Measurements from ENCODE around the gene C9orf43.
A peak's percentile ranks its signal among the peaks of the same experiment; 100 is the strongest.

The C9orf43 gene

DNA sequence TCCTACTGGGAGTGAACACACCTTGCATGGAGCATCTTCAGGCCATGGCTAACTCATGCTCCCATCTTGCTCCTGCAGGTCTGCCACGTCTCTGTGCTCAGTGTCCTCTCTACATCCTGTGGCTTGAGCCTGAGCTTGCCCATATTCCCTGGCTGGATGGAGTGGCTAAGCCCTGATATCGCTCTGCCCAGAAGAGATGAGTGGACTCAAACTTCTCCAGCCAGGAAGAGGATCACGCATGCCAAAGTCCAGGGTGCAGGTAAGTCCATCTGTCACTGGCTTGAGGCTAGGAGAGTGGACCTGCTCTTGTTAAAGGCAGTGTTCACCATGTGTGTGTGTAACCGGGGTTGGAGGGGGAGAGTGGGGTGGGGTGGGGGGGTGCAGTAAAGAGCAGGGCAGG lies 51.4 kb downstream of the C9orf43 start:
- ATAC-seq (no peak), DNase-seq (no peak)
- no peaks in the 10 kb centered on the region for H3K27me3 Mint-ChIP-seq
- peaks cover 1% of the 10 kb centered on the region for H3K9me3 Mint-ChIP-seq
- H3K4me1 Mint-ChIP-seq = no peaks in the 10 kb centered on the region
- H3K36me3 Mint-ChIP-seq (ENCODE audit: low read depth) = no peaks in the 10 kb centered on the region
- no peak overlapping the region for H3K4me3 Mint-ChIP-seq
- H3K27ac Mint-ChIP-seq = no peak overlapping the region

DNA sequence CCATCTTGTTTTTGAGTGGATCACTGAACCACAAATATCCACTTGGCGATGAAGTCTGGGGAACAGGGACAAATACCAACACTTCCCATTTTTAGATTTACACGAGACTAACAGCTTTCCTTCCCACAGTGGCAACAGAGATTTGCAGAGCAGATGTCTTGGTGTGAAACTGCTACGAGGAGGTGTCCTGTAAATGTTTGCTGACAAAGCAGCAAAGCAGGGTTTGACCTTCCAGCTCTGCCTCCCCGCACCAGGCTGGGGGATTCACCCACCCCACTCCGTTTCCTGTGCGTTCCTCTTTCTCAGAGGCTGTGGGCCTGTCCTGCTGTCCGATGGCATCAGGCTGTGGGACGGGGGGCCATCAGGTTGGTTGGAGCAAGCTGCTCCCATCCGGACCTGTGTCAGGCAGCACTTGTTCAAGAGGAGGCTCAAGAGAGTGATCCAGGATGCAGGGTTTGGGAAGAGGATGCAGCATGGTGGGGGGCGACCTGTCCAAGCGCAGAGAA lies 52.3 kb downstream of the C9orf43 start:
- H3K4me1 Mint-ChIP-seq = no peaks in the 10 kb centered on the region
- no peak for ATAC-seq
- H3K4me3 Mint-ChIP-seq = no peak overlapping the region
- H3K36me3 Mint-ChIP-seq (ENCODE audit: low read depth) = no peaks in the 10 kb centered on the region
- peaks cover 7% of the 10 kb centered on the region for H3K9me3 Mint-ChIP-seq
- no peaks in the 10 kb centered on the region for H3K27me3 Mint-ChIP-seq
- H3K27ac Mint-ChIP-seq = no peak overlapping the region
- DNase-seq = no peak

DNA sequence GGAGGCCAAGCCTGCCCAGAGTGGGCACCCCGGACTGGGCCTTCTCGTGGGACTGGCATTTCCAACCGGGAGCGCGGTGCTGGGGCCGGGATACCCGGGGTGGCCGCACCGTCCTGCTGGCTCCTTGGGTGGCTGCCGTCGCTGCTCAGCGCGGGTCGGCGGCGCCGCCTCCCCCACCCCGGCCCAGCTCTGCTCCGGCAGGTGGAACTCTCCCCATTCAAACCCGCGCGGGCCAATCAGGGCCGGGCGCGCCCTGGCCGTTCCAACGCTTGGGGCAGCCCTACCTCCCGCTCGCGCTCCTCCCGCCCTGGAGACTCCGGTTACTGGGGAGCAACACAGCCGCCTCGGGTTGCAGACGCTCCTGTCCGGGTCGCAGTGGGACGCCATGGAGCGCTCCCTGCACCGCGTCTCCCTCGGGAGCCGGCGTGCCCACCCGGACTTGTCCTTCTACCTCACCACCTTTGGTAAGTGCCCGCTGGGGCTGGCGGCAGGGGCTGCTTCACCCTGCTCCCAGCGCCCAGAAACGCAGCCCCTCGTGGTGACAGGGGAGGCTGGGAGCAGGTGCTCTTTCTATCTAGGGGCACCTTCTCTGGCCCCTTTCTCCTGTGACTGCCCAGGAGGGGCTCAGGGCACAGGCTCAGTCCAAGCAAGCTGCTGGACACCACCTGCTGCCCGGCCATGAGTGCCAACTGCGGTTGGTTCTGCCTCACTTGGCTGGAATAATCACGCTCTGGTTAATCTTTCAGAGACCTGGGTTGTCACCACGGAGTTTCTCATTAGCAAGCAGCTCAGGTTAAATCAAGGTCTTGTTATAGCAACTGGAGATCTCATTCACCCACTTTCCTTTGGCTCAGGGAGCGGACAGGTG lies 53.1 kb downstream of the C9orf43 start, which contains the start of gene RGS3:
Gene RGS3 (plus strand): TSS at position 310 of the 868 bp plus-strand sequence. CDS start 76 bp downstream, at position 386.
- no peaks in the 10 kb centered on the region for H3K27me3 Mint-ChIP-seq
- no peaks in the 10 kb centered on the region for H3K36me3 Mint-ChIP-seq (ENCODE audit: low read depth)
- no peaks in the 10 kb centered on the region for H3K4me1 Mint-ChIP-seq
- H3K4me3 Mint-ChIP-seq = no peak within 1 kb of the TSS
- ATAC-seq = peak; percentile 20
- H3K27ac Mint-ChIP-seq = no peak within 1 kb of the TSS
- H3K9me3 Mint-ChIP-seq = peaks cover 7% of the 10 kb centered on the region
- DNase-seq = no peak

DNA sequence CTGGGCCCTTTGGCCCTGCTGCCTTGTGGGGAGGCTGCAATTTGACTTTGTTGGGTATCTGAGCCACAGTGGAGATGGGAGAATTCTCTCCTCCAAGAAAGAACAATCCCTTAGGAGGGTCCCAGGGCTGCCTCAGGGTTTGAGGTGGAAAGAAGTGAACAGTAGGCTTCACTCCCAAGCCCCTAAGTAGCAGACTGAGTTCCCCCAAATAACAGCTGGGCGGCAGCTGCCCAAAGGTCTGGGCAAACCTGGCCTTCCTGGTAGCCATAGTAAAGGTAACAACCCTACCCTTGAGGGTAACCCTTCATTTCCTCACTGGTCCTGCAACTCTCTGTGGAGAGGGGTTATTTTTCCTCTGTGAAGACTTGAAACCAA lies 53.7 kb downstream of the C9orf43 start:
- H3K4me1 Mint-ChIP-seq = no peaks in the 10 kb centered on the region
- peaks cover 7% of the 10 kb centered on the region for H3K9me3 Mint-ChIP-seq
- no peak overlapping the region for H3K27ac Mint-ChIP-seq
- H3K36me3 Mint-ChIP-seq (ENCODE audit: low read depth) = no peaks in the 10 kb centered on the region
- ATAC-seq (no peak), DNase-seq (no peak)
- H3K4me3 Mint-ChIP-seq = no peak overlapping the region
- H3K27me3 Mint-ChIP-seq = no peaks in the 10 kb centered on the region

DNA sequence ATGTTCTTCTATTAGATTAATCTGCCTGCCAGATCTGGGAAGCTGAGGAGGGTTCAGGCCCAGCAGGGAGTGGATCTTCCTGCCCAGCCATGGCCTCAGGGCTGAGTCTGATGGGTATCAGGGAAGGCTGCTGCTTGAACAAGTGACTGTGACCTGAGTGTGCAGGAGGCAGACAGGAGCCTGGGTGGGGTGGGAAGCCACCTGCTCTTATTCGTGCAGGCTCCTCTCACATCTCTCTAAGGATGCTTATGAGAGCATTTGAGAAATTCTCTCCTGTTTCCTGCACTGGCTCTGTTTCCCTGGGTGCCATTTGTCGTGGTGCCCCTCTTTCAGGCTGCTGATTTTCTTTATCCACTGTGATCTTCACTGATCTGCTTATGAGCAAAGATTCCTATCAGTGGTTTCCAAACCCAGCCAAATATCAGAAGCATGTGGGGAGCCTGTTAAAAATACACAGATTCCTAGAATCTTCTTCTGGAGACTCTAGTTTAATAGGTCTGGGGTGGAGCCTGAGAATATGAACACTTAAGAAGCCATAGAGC lies 55.1 kb downstream of the C9orf43 start:
- Mint-ChIP-seq H3K9me3 (peaks cover 7% of the 10 kb centered on the region), H3K4me1 (no peaks in the 10 kb centered on the region), H3K27ac (no peak overlapping the region), H3K4me3 (no peak overlapping the region), H3K36me3 (ENCODE audit: low read depth) (no peaks in the 10 kb centered on the region), H3K27me3 (no peaks in the 10 kb centered on the region)
- ATAC-seq (no peak), DNase-seq (no peak)

DNA sequence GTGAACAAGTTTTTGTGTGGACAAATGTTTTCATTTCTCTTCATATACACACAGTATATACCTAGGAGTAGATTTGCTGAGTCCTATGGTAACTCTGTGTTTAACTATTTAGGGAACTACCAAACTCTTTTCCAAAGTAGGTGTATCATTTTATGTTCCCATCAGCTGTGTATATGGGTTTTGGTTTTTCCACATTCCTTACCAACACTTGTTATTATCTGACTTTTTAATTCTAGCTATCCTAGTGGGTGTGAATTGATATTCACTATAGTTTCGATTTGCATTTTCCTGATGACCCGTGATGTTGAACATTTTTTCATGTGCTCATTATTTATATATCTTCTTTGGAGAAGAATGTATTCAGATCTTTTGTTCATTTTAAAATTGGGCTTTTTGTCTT lies 56.6 kb downstream of the C9orf43 start:
- Mint-ChIP-seq H3K27ac (no peak overlapping the region), H3K27me3 (no peaks in the 10 kb centered on the region), H3K4me1 (no peaks in the 10 kb centered on the region), H3K36me3 (ENCODE audit: low read depth) (no peaks in the 10 kb centered on the region), H3K9me3 (peaks cover 7% of the 10 kb centered on the region), H3K4me3 (no peak overlapping the region)
- ATAC-seq (no peak), DNase-seq (no peak)

DNA sequence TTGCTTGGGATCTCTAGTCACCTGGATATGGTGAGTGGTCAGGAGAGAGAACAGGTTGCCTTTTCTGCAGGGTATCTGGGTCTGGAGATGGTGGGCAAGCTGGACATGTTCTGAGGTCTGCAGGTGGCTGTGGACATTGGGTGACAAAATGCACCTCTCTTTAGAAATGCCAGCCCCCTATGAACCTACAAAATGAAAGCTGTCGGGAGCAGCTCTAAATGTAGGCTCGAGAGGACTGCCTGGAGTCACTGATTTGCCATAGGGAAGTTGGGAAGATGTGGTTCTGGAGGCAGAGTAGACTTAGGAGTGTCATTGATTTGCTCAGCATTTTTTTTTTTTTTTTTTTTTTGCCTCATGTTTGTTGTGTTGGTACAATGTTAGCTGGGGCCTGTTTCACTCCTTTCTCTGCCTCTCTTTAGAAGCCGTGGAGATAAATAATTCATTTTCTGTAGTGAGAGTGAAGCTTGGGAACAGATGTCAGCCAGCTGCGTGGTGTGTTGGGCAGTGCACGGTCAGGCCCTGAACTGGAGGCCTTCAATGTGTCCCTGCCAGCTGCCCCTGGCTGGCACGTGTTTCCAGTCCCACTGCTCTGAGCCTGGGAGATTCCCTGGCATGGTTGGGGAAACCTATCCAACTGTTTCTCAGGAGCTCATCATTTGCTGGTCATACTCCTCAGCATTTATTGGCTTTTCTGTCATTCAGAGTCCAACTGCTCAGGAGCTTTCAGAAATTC lies 58.3 kb downstream of the C9orf43 start:
- H3K4me1 Mint-ChIP-seq = peaks cover 2% of the 10 kb centered on the region
- no peak overlapping the region for H3K27ac Mint-ChIP-seq
- no peaks in the 10 kb centered on the region for H3K27me3 Mint-ChIP-seq
- no peak overlapping the region for H3K4me3 Mint-ChIP-seq
- no peaks in the 10 kb centered on the region for H3K36me3 Mint-ChIP-seq (ENCODE audit: low read depth)
- DNase-seq (no peak), ATAC-seq (no peak)
- peaks cover 7% of the 10 kb centered on the region for H3K9me3 Mint-ChIP-seq

DNA sequence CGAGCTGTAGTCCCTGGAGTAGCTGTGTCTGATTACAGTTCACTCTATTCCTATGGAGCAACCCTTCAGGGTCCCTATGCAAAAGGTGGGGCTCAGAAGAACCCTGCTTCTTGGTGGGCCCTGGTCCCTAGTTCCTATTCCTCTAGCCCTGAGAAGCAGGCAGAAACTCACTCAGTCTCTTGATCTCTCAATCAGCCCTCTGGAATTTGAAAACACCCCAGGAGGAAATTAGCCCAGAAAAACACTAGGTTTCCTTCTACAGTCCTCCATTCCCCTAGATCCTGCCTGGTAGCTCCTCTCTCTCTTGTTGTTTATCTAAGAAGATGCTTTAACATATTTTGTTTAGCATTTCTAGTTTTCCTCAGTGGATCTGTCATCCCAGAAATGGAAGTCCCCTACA lies 60.6 kb downstream of the C9orf43 start:
- no peak overlapping the region for H3K27ac Mint-ChIP-seq
- DNase-seq (no peak), ATAC-seq (no peak)
- H3K36me3 Mint-ChIP-seq (ENCODE audit: low read depth) = no peaks in the 10 kb centered on the region
- H3K4me1 Mint-ChIP-seq = peaks cover 3% of the 10 kb centered on the region
- H3K27me3 Mint-ChIP-seq = no peaks in the 10 kb centered on the region
- H3K9me3 Mint-ChIP-seq = peaks cover 7% of the 10 kb centered on the region
- H3K4me3 Mint-ChIP-seq = no peak overlapping the region

DNA sequence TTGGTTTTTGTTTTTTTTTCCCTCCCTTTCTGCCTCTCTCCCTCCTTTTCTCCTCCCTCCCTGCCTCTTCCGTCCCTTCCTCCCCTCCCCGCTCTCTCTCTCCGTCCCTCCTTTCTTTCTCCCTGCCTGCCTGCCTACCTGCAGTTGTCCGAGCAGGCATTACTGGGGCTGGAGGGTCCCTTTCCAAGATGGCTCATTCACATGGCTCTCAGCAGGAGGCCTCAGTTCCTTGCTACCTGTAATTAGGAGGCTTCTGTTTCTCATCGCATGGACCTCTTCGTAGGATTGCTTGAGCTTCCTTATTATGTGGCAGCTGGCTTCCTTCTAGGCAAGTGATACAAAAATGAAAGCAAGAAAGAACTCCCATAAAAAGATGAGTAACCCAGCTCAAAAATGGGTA lies 61.0 kb downstream of the C9orf43 start:
- ATAC-seq (no peak), DNase-seq (no peak)
- Mint-ChIP-seq H3K36me3 (ENCODE audit: low read depth) (no peaks in the 10 kb centered on the region), H3K27me3 (no peaks in the 10 kb centered on the region), H3K9me3 (peaks cover 7% of the 10 kb centered on the region), H3K4me1 (peaks cover 3% of the 10 kb centered on the region), H3K27ac (no peak overlapping the region), H3K4me3 (no peak overlapping the region)

DNA sequence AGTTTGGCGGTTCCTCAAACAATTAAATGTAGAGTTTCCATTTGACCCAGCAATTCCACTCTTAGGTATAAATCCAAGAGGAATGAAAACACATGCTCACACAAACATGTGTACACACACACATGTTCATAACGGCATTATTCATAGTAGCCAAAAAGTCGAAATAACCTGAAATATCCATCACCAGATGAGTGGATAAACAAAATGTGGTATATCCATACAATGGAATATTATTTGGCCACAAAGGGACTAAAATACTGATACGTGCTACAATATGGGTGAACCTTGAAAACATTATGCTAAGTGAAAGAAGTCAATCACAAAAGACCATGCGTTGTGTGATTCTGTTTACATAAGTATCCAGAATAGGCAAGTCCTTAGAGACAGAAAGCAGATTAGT lies 61.7 kb downstream of the C9orf43 start:
- ATAC-seq = no peak
- H3K9me3 Mint-ChIP-seq = peaks cover 3% of the 10 kb centered on the region
- H3K4me3 Mint-ChIP-seq = no peak overlapping the region
- no peaks in the 10 kb centered on the region for H3K27me3 Mint-ChIP-seq
- H3K4me1 Mint-ChIP-seq = peaks cover 3% of the 10 kb centered on the region
- DNase-seq = no peak
- no peaks in the 10 kb centered on the region for H3K36me3 Mint-ChIP-seq (ENCODE audit: low read depth)
- no peak overlapping the region for H3K27ac Mint-ChIP-seq

DNA sequence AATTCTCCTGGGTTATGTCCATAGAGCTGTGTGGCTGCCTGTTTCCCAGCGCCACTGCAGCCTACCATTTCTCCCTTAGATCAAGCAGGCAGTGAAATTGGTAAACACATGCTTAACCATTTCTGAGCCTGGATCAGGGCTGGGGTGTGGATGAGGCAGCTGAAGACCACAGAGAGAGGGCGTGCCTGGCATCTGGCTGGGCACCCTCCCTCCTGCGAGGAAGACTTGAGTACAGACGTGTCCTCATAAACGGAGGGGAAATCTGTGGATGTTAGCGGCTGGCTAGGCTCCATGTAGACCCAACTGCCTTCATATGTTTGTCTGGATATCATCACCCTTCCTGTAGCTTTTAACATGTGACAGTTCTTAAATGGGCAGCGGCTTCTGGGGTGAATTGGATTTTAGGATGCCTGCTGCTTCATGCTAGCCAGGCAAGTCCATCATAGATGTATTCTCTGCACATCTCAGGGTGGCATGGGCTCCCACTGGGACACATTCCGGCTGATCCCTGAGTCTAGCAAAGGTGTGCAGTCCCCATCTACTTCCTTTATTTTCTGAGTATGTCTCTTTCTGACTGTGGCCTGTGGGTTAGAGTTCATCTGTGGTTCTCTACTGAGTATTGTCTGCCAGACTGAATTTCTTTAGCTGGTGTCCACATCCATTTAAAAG lies 63.9 kb downstream of the C9orf43 start:
- Mint-ChIP-seq H3K27ac (no peak overlapping the region), H3K27me3 (peaks cover 9% of the 10 kb centered on the region), H3K4me3 (no peak overlapping the region), H3K4me1 (peaks cover 16% of the 10 kb centered on the region), H3K36me3 (ENCODE audit: low read depth) (no peaks in the 10 kb centered on the region), H3K9me3 (no peaks in the 10 kb centered on the region)
- DNase-seq = no peak
- ATAC-seq = no peak

DNA sequence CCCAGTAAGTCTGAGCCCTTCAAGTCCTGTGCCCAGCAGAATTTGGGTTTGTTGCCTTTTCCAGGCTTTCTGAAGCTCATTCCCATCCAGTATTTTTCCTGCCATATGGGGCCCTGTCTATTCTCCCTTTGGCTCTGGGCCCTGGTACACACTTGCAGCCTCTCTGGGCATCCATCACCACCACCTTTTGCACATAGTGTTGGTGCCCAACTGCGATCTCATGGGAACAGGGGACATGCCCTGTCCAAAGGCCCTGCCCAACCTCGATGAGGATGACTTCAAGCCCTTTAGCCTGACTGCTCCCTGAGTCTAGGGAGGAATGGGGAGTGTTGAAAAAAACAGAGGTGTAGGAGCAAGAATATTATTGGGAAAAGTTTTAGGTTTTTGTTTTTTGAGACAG lies 64.5 kb downstream of the C9orf43 start:
- peaks cover 21% of the 10 kb centered on the region for H3K4me1 Mint-ChIP-seq
- no peak overlapping the region for H3K4me3 Mint-ChIP-seq
- no peak for ATAC-seq
- no peak for DNase-seq
- H3K27ac Mint-ChIP-seq = no peak overlapping the region
- peaks cover 9% of the 10 kb centered on the region for H3K27me3 Mint-ChIP-seq
- H3K9me3 Mint-ChIP-seq = no peaks in the 10 kb centered on the region
- H3K36me3 Mint-ChIP-seq (ENCODE audit: low read depth) = no peaks in the 10 kb centered on the region

DNA sequence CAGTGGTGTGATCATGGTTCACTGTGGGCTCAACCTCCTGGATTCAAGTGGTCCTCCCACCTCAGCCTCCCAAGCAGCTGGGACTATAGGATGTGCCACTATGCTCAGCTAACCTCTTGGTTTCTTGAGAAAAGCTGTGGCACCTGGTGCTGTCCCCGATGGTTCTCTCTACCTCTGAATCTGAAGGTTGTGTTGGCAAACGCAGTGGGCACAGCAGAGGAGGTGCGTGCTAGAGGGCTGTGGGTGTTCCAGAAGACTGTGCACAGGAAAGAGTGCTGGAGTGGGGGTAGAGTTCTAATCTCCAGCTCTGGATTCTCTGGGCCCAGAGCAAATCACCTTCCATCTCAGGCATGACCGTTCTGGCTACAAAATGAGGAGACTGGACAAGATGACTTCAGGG lies 65.4 kb downstream of the C9orf43 start:
- no peaks in the 10 kb centered on the region for H3K36me3 Mint-ChIP-seq (ENCODE audit: low read depth)
- DNase-seq (no peak), ATAC-seq (no peak)
- H3K9me3 Mint-ChIP-seq = no peaks in the 10 kb centered on the region
- H3K27me3 Mint-ChIP-seq = peaks cover 9% of the 10 kb centered on the region
- peaks cover 21% of the 10 kb centered on the region for H3K4me1 Mint-ChIP-seq
- H3K27ac Mint-ChIP-seq = no peak overlapping the region
- H3K4me3 Mint-ChIP-seq = no peak overlapping the region

DNA sequence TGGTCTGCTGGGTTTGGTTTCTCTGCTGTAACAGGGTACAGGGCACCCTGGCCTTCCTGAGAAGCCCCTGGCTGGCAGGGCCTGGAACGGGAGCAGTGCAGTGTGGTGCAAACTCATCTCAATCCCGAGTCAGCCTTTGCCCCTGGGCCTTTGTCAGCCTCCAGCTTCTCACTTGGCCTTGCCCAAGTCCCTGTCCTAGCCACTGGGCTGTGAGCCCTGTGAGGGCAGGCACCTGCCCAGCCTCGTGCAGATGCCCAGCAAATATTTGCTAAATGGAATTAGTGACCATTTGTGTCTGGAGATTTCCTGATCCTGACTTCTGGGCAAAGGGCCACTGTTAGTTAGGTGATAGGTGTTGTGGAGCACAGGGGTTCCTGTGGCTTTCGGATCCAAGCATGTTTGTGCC lies 66.0 kb downstream of the C9orf43 start:
- Mint-ChIP-seq H3K27ac (no peak overlapping the region), H3K9me3 (no peaks in the 10 kb centered on the region), H3K36me3 (ENCODE audit: low read depth) (no peaks in the 10 kb centered on the region), H3K27me3 (peaks cover 9% of the 10 kb centered on the region), H3K4me1 (peaks cover 21% of the 10 kb centered on the region), H3K4me3 (no peak overlapping the region)
- no peak for ATAC-seq
- no peak for DNase-seq
